OCI-LY1 (cell line): ENCODE measurements around the gene TRPM2.

Experiments used
- H2AFZ ChIP-seq: fragments of 200-600 bp; sonication (generic), shearing (Covaris generic); 2 replicates; pipeline ENCODE4 v1.6.0; 2014; ENCODE audit warnings: antibody characterized with exemption, mild to moderate bottlenecking, low read length
- H3F3A ChIP-seq: fragments of 200-600 bp; sonication (generic), shearing (Covaris generic); 2 replicates; pipeline ENCODE4 v1.6.0; 2014; ENCODE audit warnings: mild to moderate bottlenecking, antibody characterized with exemption, low read length, moderate library complexity; ENCODE audit not compliant: insufficient read depth
- H3K27ac ChIP-seq: fragments of 200-600 bp; sonication (generic); 2 replicates; pipeline ENCODE4 v1.5.1; 2014; ENCODE audit warnings: low read length, mixed run types, mild to moderate bottlenecking, low read depth; ENCODE audit not compliant: poor library complexity, severe bottlenecking
- H3K27me3 ChIP-seq: fragments of 200-600 bp; sonication (generic); 2 replicates; pipeline ENCODE4 v1.6.0; 2014; ENCODE audit warnings: antibody characterized with exemption, mild to moderate bottlenecking, low read length, moderate library complexity; ENCODE audit not compliant: insufficient read depth
- H3K36me3 ChIP-seq: fragments of 200-600 bp; sonication (generic); 2 replicates; pipeline ENCODE4 v1.6.1; 2014; ENCODE audit warnings: mild to moderate bottlenecking, antibody characterized with exemption, low read length, moderate library complexity, mixed read lengths; ENCODE audit not compliant: insufficient read depth
- H3K4me1 ChIP-seq: fragments of 200-600 bp; sonication (generic); 2 replicates; pipeline ENCODE4 v1.5.1; 2014; ENCODE audit warnings: mild to moderate bottlenecking, low read length, moderate library complexity; ENCODE audit not compliant: insufficient read depth, severe bottlenecking
- H3K4me2 ChIP-seq: fragments of 200-600 bp; sonication (generic), shearing (Covaris generic); 2 replicates; pipeline ENCODE4 v1.6.1; 2014; ENCODE audit warnings: low read length
- H3K4me3 ChIP-seq: fragments of 200-600 bp; sonication (generic); 2 replicates; pipeline ENCODE4 v1.5.1; 2014; ENCODE audit warnings: low read length, low read depth, mild to moderate bottlenecking, mixed read lengths; ENCODE audit not compliant: poor library complexity, severe bottlenecking
- H3K79me2 ChIP-seq: fragments of 200-600 bp; shearing (Covaris generic); 2 replicates; pipeline ENCODE4 v1.6.1; 2016; ENCODE audit warnings: mixed run types, low read length, mixed read lengths; ENCODE audit not compliant: insufficient read depth
- H3K9ac ChIP-seq: fragments of 200-600 bp; sonication (generic), shearing (Covaris generic); 2 replicates; pipeline ENCODE4 v1.6.1; 2014; ENCODE audit warnings: mild to moderate bottlenecking, low read length, mixed read lengths
- H3K9me2 ChIP-seq: fragments of 200-600 bp; sonication (generic), shearing (Covaris generic); 2 replicates; pipeline ENCODE4 v1.6.1; 2014; ENCODE audit warnings: low read depth, mild to moderate bottlenecking, low read length, mixed read lengths
- H3K9me3 ChIP-seq: fragments of 200-600 bp; shearing (Covaris generic); 2 replicates; pipeline ENCODE4 v1.6.1; 2014; ENCODE audit warnings: low read length, mixed read lengths
- H4K20me1 ChIP-seq: fragments of 200-600 bp; sonication (generic), shearing (Covaris generic); 2 replicates; pipeline ENCODE4 v1.6.0; 2016; ENCODE audit warnings: mild to moderate bottlenecking, low read length; ENCODE audit not compliant: insufficient read depth
- CTCF ChIP-seq: fragments of 200-600 bp; sonication (generic), shearing (Covaris generic); IDR thresholded peaks from 2 replicates; pipeline ENCODE4 v1.5.1; 2017; ENCODE audit warnings: mild to moderate bottlenecking, antibody characterized with exemption, low read length, moderate library complexity, mixed read lengths
- EZH2 ChIP-seq: fragments of 200-600 bp; sonication (generic), shearing (Covaris generic); IDR thresholded peaks from 2 replicates; pipeline ENCODE4 v1.8.0; 2017; ENCODE audit warnings: borderline replicate concordance, mixed run types, mild to moderate bottlenecking, antibody characterized with exemption, low read length, moderate library complexity, mixed read lengths

The TRPM2 gene

GRCh38 chr21:44483288-44484237 lies 130.1 kb downstream of the TRPM2 start:
- no peak overlapping the region for H3K4me2 ChIP-seq

DNA sequence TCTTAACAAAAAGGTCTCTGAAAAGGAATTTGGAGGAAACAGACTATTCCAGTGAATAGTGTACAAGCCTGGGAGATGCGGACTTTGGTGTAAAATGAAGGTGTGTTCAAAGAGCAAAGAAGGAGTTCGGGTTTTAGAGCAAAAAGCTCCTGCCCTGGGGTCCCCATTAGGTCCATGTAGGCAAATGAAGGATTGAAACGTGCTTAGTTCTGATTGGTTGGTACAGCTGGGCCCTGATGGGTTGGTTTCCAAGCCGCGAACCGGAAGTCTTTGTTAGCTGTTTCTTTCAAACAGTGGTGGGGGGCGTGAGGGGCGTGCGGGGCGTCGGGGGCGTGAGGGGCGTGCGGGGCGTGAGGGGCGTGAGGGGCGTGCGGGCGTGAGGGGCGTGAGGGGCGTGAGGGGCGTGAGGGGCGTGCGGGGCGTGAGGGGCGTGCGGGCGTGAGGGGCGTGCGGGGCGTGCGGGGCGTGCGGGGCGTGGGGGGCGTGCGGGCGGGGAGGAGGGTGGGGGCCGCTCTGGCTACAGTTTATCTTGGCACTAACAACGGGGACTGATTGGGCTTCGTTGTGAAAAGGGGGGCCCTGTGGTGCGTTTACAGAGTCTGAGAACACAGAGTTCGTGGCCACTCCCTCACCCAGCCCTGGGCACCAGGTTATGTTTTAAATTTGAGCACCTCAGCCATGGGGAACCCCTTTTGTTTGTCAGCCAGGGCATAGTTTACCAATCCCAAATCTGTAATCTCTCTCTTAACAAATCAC lies 131.3 kb downstream of the TRPM2 start:
- no peaks in the 10 kb centered on the region for H3K9me3 ChIP-seq
- no peaks in the 10 kb centered on the region for H3K79me2 ChIP-seq
- no peaks in the 10 kb centered on the region for H3K9me2 ChIP-seq
- H3K27ac ChIP-seq: no peak overlapping the region
- no peak overlapping the region for H3K4me2 ChIP-seq
- no peak overlapping the region for H3K9ac ChIP-seq
- TF ChIP-seq CTCF (no peak), EZH2 (no peak)
- H3K36me3 ChIP-seq: no peaks in the 10 kb centered on the region
- no peak overlapping the region for H3K4me3 ChIP-seq
- H4K20me1 ChIP-seq: no peaks in the 10 kb centered on the region
- 0 out of 2 replicates have a peak, but pooled peaks cover 6% of the 10 kb centered on the region for H3K27me3 ChIP-seq
- H3F3A ChIP-seq: no peaks in the 10 kb centered on the region
- no peaks in the 10 kb centered on the region for H3K4me1 ChIP-seq
- H2AFZ ChIP-seq: no peak overlapping the region

More at GRCh38 chr21:44483288-44484237, 130.1 kb downstream of the TRPM2 start:
- Histone ChIP-seq H3K27ac (no peak overlapping the region), H4K20me1 (no peaks in the 10 kb centered on the region), H3K27me3 (0 out of 2 replicates have a peak, but pooled peaks cover 5% of the 10 kb centered on the region), H3K9me3 (no peaks in the 10 kb centered on the region), H3K79me2 (no peaks in the 10 kb centered on the region), H3K4me1 (no peaks in the 10 kb centered on the region), H3K9ac (no peak overlapping the region), H3K36me3 (no peaks in the 10 kb centered on the region), H3K4me3 (no peak overlapping the region), H2AFZ (no peak overlapping the region), H3K9me2 (no peaks in the 10 kb centered on the region), H3F3A (no peaks in the 10 kb centered on the region)
- TF ChIP-seq EZH2: no peak
- TF ChIP-seq CTCF: no peak

- Histone ChIP-seq H3K4me1 (no peaks in the 10 kb centered on the region), H3K9ac (no peak overlapping the region), H3K9me3 (no peaks in the 10 kb centered on the region), H3K27me3 (0 out of 2 replicates have a peak, but pooled peaks cover 6% of the 10 kb centered on the region), H3K79me2 (no peaks in the 10 kb centered on the region), H3F3A (no peaks in the 10 kb centered on the region), H4K20me1 (no peaks in the 10 kb centered on the region), H3K4me2 (no peak overlapping the region), H3K4me3 (no peak overlapping the region), H2AFZ (no peak overlapping the region), H3K9me2 (no peaks in the 10 kb centered on the region), H3K27ac (no peak overlapping the region), H3K36me3 (no peaks in the 10 kb centered on the region)
- TF ChIP-seq CTCF (no peak), EZH2 (no peak)
Observed at GRCh38 chr21:44485254-44485793, 131.9 kb downstream of the TRPM2 start.
